Karpas-422 (cell line): ENCODE data around the gene SIDT1. TPM values are rescaled to one million over a fixed set of nuclear protein-coding genes. Genes with fewer than 3 reads are reported as not detected.

Source experiments
- DNase-seq: peaks from one replicate; pipeline ENCODE4 v3.0.0-alpha.2; 2015
- H2AFZ ChIP-seq: fragments of 200-600 bp; sonication (generic); 2 replicates; pipeline ENCODE4 v1.6.1; 2014; ENCODE audit warnings: antibody characterized with exemption, low read length, mixed read lengths
- H3K27ac ChIP-seq: fragments of 200-600 bp; sonication (generic); 2 replicates; pipeline ENCODE4 v1.5.1; 2014; ENCODE audit warnings: mild to moderate bottlenecking, low read length, moderate library complexity
- H3K27me3 ChIP-seq: fragments of 200-600 bp; sonication (generic); 2 replicates; pipeline ENCODE4 v1.6.1; 2014; ENCODE audit warnings: low read length, mixed read lengths
- H3K36me3 ChIP-seq: fragments of 200-600 bp; sonication (generic); 2 replicates; pipeline ENCODE4 v1.6.1; 2014; ENCODE audit warnings: low read length, mixed read lengths; ENCODE audit not compliant: insufficient read depth
- H3K4me1 ChIP-seq: fragments of 200-600 bp; sonication (generic); 2 replicates; pipeline ENCODE4 v1.6.1; 2014; ENCODE audit warnings: mild to moderate bottlenecking, low read length, mixed read lengths
- H3K4me2 ChIP-seq: fragments of 200-600 bp; sonication (generic); 2 replicates; pipeline ENCODE4 v1.6.1; 2014; ENCODE audit warnings: low read length, low read depth, mild to moderate bottlenecking; ENCODE audit not compliant: poor library complexity, severe bottlenecking
- H3K4me3 ChIP-seq: fragments of 200-600 bp; sonication (generic); 2 replicates; pipeline ENCODE4 v1.5.1; 2014; ENCODE audit warnings: mild to moderate bottlenecking, antibody characterized with exemption, low read length, mixed read lengths
- H3K79me2 ChIP-seq: fragments of 200-600 bp; sonication (generic); 2 replicates; pipeline ENCODE4 v1.6.1; 2014; ENCODE audit warnings: mild to moderate bottlenecking, low read length, mixed read lengths
- H3K9ac ChIP-seq: fragments of 200-600 bp; sonication (generic); 2 replicates; pipeline ENCODE4 v1.6.0; 2014; ENCODE audit warnings: low read length
- H3K9me2 ChIP-seq: fragments of 200-600 bp; sonication (generic), shearing (Covaris generic); replicated peaks from 2 replicates; pipeline ENCODE4 v1.6.0; 2014; ENCODE audit warnings: mild to moderate bottlenecking, low read length, moderate library complexity; ENCODE audit not compliant: insufficient read depth
- H3K9me3 ChIP-seq: fragments of 300-700, 200-600 bp; sonication (generic); 2 replicates; pipeline ENCODE4 v1.6.1; 2014; ENCODE audit warnings: low read length, mixed read lengths
- H4K20me1 ChIP-seq: fragments of 200-600 bp; sonication (generic); 2 replicates; pipeline ENCODE4 v1.6.1; 2014; ENCODE audit warnings: mild to moderate bottlenecking, antibody characterized with exemption, low read length, low read depth; ENCODE audit not compliant: insufficient read depth
- total RNA-seq: library from RNA; depleted of rRNA; stranded (reverse); fragments of >200 nt; shearing (Covaris generic); gene quantifications from 2 replicates; pipeline ENCODE4 v1.2.3, GENCODE V29; 2014; ENCODE audit warnings: low replicate concordance

SIDT1 gene
- total RNA-seq, 1 experiment from 2014 or later: 11.3 TPM

DNA sequence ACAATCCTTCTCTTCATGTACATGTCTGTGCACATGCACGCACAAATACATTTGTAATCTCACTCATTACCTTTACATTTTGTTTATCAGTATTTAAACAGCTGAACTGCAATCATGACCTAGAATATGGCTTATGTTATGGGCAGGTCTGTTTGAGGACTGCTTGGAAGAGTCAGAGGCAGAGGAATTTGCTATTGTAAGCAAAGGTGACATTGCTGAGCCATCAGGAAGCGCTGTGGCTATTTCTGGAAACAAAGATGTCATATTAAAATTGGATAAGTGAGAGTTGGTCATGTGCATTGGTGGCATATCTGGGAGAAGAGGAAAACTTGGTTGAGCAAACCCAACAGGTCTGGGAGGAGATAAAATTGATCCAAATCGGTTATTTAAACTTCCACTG is 122.5 kb downstream of the SIDT1 start:
- no peaks in the 10 kb centered on the region for H3K27me3 ChIP-seq
- no peaks in the 10 kb centered on the region for H4K20me1 ChIP-seq
- no peak overlapping the region for H3K9ac ChIP-seq
- no peak overlapping the region for H3K27ac ChIP-seq
- no peaks in the 10 kb centered on the region for H3K79me2 ChIP-seq
- no peaks in the 10 kb centered on the region for H3K9me3 ChIP-seq
- H3K4me1 ChIP-seq: no peaks in the 10 kb centered on the region
- no peak for DNase-seq
- no peak overlapping the region for H3K4me3 ChIP-seq
- no peak overlapping the region for H3K4me2 ChIP-seq
- no peaks in the 10 kb centered on the region for H3K9me2 ChIP-seq
- H3K36me3 ChIP-seq: no peaks in the 10 kb centered on the region
- H2AFZ ChIP-seq: no peak overlapping the region

DNA sequence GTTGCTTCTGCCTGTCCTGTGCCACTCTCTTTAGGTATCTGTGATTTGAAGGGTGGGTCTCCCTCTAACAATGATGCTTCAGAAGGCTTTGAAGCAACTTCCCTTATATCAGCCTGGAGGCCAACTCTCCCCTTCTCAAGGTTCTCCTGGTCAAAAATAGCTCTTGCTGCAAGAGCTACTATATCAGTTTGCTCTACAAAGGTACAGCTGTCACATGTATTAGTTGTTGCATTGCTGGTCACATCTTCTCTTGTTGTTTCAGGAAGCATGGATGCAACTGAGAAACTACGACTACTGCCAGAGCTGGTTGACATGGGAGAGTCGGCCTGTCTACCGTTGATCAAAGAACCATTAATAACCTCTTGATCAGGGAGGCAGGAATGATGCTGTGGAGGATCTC is 125.8 kb downstream of the SIDT1 start:
- H3K9me2 ChIP-seq: no peaks in the 10 kb centered on the region
- H2AFZ ChIP-seq: no peak overlapping the region
- H3K27ac ChIP-seq: no peak overlapping the region
- peaks cover 14% of the 10 kb centered on the region; the same call in 1 of the 2 replicates for H3K36me3 ChIP-seq
- no peaks in the 10 kb centered on the region for H3K9me3 ChIP-seq
- H3K79me2 ChIP-seq: no peaks in the 10 kb centered on the region
- no peak overlapping the region for H3K9ac ChIP-seq
- H3K4me3 ChIP-seq: no peak overlapping the region
- no peak for DNase-seq
- H3K27me3 ChIP-seq: no peaks in the 10 kb centered on the region
- no peaks in the 10 kb centered on the region for H3K4me1 ChIP-seq
- no peak overlapping the region for H3K4me2 ChIP-seq
- no peaks in the 10 kb centered on the region for H4K20me1 ChIP-seq

GRCh38 chr3:113659101-113659541 is 126.8 kb downstream of the SIDT1 start:
- Histone ChIP-seq H3K27me3 (no peaks in the 10 kb centered on the region), H3K4me1 (no peaks in the 10 kb centered on the region), H4K20me1 (no peaks in the 10 kb centered on the region), H3K27ac (no peak overlapping the region), H3K79me2 (no peaks in the 10 kb centered on the region), H3K9me3 (no peaks in the 10 kb centered on the region), H3K9me2 (no peaks in the 10 kb centered on the region), H3K36me3 (peaks cover 14% of the 10 kb centered on the region; the same call in 1 of the 2 replicates), H3K4me3 (no peak overlapping the region), H2AFZ (no peak overlapping the region), H3K9ac (no peak overlapping the region), H3K4me2 (no peak overlapping the region)
- DNase-seq: no peak

GRCh38 chr3:113659996-113660395 is 127.6 kb downstream of the SIDT1 start:
- Histone ChIP-seq H3K4me3 (no peak overlapping the region), H3K4me1 (no peaks in the 10 kb centered on the region), H4K20me1 (no peaks in the 10 kb centered on the region), H3K27me3 (no peaks in the 10 kb centered on the region), H2AFZ (no peak overlapping the region), H3K4me2 (no peak overlapping the region), H3K9me2 (no peaks in the 10 kb centered on the region), H3K27ac (no peak overlapping the region), H3K79me2 (no peaks in the 10 kb centered on the region), H3K9ac (no peak overlapping the region), H3K36me3 (peaks cover 14% of the 10 kb centered on the region; the same call in 1 of the 2 replicates), H3K9me3 (no peaks in the 10 kb centered on the region)
- no peak for DNase-seq

DNA sequence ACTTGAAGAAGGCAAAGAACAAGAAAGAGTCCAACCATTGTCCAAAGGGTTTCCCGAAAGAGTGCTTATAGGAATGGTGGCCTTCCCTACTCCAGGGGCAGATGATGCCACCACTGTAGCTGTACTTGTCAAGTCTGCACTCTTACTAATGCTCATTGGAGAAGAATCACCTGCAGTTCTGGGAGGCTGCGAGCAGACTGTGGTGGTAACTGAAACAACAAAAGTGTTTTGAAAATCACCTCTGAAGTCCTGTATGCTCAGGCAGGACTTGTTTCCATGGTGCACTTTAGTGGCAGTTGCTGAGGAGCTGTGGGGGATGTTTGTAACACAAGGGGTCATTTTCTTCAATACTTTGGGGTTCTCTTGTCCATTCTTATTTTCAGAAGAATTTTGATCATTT is 128.1 kb downstream of the SIDT1 start:
- Histone ChIP-seq H3K4me1 (no peaks in the 10 kb centered on the region), H3K79me2 (no peaks in the 10 kb centered on the region), H3K9me3 (no peaks in the 10 kb centered on the region), H3K4me3 (no peak overlapping the region), H3K27ac (no peak overlapping the region), H3K4me2 (no peak overlapping the region), H4K20me1 (no peaks in the 10 kb centered on the region), H3K9me2 (no peaks in the 10 kb centered on the region), H3K27me3 (no peaks in the 10 kb centered on the region), H2AFZ (no peak overlapping the region), H3K36me3 (peaks cover 14% of the 10 kb centered on the region; the same call in 1 of the 2 replicates), H3K9ac (no peak overlapping the region)
- DNase-seq: no peak

DNA sequence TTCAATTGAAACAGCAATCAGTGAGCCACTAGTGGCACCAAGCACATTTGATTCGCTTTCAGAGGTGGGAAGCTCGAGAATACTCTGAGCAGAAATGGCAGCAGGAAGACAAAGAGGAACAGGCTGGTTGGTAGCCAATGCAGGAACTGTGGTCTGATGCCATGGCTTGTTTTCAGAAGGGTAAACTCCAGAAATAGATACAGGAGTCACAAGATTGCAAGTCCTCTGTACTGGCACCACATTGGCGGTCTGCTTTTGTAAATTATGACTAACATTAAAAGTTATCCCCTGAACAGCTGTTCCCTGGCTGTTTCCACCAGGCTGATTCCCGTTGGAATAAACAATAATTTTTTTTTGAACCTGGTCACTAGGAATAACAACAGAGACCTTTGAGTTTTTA is 128.5 kb downstream of the SIDT1 start:
- Histone ChIP-seq H3K27me3 (no peaks in the 10 kb centered on the region), H3K4me2 (no peak overlapping the region), H3K4me3 (no peak overlapping the region), H3K36me3 (peaks cover 14% of the 10 kb centered on the region; the same call in 1 of the 2 replicates), H3K27ac (no peak overlapping the region), H3K9me2 (no peaks in the 10 kb centered on the region), H3K9me3 (no peaks in the 10 kb centered on the region), H2AFZ (no peak overlapping the region), H3K9ac (no peak overlapping the region), H3K4me1 (no peaks in the 10 kb centered on the region), H4K20me1 (no peaks in the 10 kb centered on the region), H3K79me2 (no peaks in the 10 kb centered on the region)
- no peak for DNase-seq

- Histone ChIP-seq H3K9me3 (no peaks in the 10 kb centered on the region), H3K4me2 (no peak overlapping the region), H3K79me2 (no peaks in the 10 kb centered on the region), H3K27me3 (no peaks in the 10 kb centered on the region), H3K9me2 (no peaks in the 10 kb centered on the region), H4K20me1 (no peaks in the 10 kb centered on the region), H2AFZ (no peak overlapping the region), H3K36me3 (peaks cover 14% of the 10 kb centered on the region; the same call in 1 of the 2 replicates), H3K4me3 (no peak overlapping the region), H3K27ac (no peak overlapping the region), H3K4me1 (no peaks in the 10 kb centered on the region), H3K9ac (no peak overlapping the region)
- DNase-seq: no peak
Measured at GRCh38 chr3:113662824-113663223, 130.5 kb downstream of the SIDT1 start.

DNA sequence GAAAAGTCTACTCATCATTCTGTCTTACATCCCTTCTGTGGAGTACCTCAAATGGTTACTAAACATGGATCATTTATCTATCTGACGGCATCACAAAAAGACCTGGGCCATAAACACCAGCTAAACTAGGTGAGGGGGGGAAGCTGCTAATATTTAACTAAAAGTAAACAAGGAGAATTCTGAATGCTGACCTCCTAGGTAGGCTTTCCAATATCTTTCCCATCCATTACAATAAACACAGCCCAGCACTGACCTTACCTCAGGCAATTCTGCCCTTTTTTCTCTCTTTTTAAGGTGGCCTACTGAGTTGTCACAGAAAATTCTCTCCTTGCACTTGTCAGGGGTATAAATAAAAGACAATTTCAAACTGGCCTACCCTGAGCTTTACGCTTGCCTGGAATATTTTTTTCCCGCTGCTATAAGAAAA is 131.0 kb downstream of the SIDT1 start:
- H2AFZ ChIP-seq: no peak overlapping the region
- H3K4me1 ChIP-seq: no peaks in the 10 kb centered on the region
- H3K27ac ChIP-seq: no peak overlapping the region
- no peak overlapping the region for H3K4me3 ChIP-seq
- no peaks in the 10 kb centered on the region for H4K20me1 ChIP-seq
- H3K36me3 ChIP-seq: peaks cover 14% of the 10 kb centered on the region; the same call in 1 of the 2 replicates
- no peaks in the 10 kb centered on the region for H3K27me3 ChIP-seq
- DNase-seq: no peak
- no peak overlapping the region for H3K9ac ChIP-seq
- no peaks in the 10 kb centered on the region for H3K9me3 ChIP-seq
- H3K4me2 ChIP-seq: no peak overlapping the region
- H3K79me2 ChIP-seq: no peaks in the 10 kb centered on the region
- H3K9me2 ChIP-seq: no peaks in the 10 kb centered on the region

DNA sequence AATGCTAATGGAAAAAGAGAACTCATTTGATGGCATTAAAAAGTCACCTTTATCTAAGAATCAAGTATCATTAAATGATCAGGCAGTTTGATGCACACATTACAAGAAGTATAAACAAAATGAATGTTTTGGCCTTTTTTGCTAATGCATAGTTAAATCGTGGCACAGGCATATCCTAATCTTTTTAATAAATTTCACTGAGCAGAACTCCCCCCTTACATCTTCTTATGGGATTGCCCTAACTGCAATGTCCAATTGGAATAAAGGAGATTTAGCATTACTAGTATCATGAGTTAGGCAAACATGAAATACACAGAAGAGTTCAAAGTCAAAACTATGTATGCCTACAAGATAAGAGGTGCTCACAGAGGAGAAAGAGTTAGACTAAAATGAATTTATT is 131.4 kb downstream of the SIDT1 start:
- no peak overlapping the region for H3K27ac ChIP-seq
- no peak overlapping the region for H3K4me3 ChIP-seq
- no peak overlapping the region for H3K9ac ChIP-seq
- no peak for DNase-seq
- H3K79me2 ChIP-seq: no peaks in the 10 kb centered on the region
- H3K36me3 ChIP-seq: peaks cover 14% of the 10 kb centered on the region; the same call in 1 of the 2 replicates
- no peaks in the 10 kb centered on the region for H4K20me1 ChIP-seq
- H2AFZ ChIP-seq: no peak overlapping the region
- no peaks in the 10 kb centered on the region for H3K4me1 ChIP-seq
- no peaks in the 10 kb centered on the region for H3K9me2 ChIP-seq
- H3K4me2 ChIP-seq: no peak overlapping the region
- no peaks in the 10 kb centered on the region for H3K9me3 ChIP-seq
- H3K27me3 ChIP-seq: no peaks in the 10 kb centered on the region
